Measurements from ENCODE around the gene ARID1A. TPM values are rescaled to one million over a fixed set of nuclear protein-coding genes. Genes with fewer than 3 reads are reported as not detected.

The ARID1A gene
- total and polyA plus RNA-seq, 9 of the 15 experiments (the other 6 are each of a cell fraction or from before 2014, with no cell fraction given), result 8.3 to 88.3 (median 22.5) TPM

DNA sequence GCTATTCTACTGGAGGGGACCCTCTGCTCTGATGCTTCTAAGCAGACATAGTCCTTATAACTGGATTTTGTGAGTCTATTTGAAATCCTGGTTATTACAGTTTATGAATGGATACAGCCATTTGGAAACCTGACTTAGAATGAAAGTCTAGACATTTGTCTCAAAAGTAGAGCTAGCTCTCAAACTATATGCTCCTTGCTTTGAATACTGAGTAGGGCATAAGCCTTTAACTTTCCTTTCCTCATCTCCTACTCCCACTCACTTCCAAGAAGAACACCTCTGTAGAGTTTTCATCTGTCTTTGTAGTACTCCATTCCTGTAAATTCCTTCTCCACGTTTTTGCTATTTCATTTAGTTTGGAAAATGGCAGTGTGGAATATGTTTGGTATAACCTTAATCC lies 9.0 kb upstream of the ARID1A start (continued):
- TF ChIP-seq GATAD2A (IDR thresholded peaks at IDR 0.05) (no peak; the same call in 1 of the 2 replicates), BMI1 (IDR thresholded peaks at IDR 0.05; ENCODE audit: low read length) (no peak), ZNF174 (CRISPR knock-in tag; IDR thresholded peaks at IDR 0.05) (no peak), DNMT1 (IDR thresholded peaks at IDR 0.05) (0 out of 2 replicates have a peak, but pooled peaks have one; percentile 40), ETV5 (CRISPR knock-in tag; IDR thresholded peaks at IDR 0.05; ENCODE audit: low read depth) (no peak), CBX5 (IDR thresholded peaks at IDR 0.05; ENCODE audit: borderline replicate concordance, low read depth) (no peak), DACH1 (IDR thresholded peaks at IDR 0.05; ENCODE audit: partially characterized antibody) (no peak), SAFB (IDR thresholded peaks at IDR 0.05; ENCODE audit: borderline replicate concordance, low read depth, low read length) (no peak), SMARCA4 (IDR thresholded peaks at IDR 0.05) (peak; percentile 57), HMG20A (CRISPR knock-in tag; conservative IDR thresholded peaks at IDR 0.05) (no peak), MEF2A (IDR thresholded peaks at IDR 0.05; ENCODE audit: control insufficient read depth, low read depth, low read length) (no peak), ZC3H8 (IDR thresholded peaks at IDR 0.05) (0 out of 2 replicates have a peak, but pooled peaks have one; percentile 67), NCOR1 (IDR thresholded peaks at IDR 0.05) (no peak; the same call in 1 of the 2 replicates), SETDB1 (IDR thresholded peaks at IDR 0.05; ENCODE audit: low read length) (no peak), ZNF717 (CRISPR knock-in tag; IDR thresholded peaks at IDR 0.05) (no peak), PTBP1 (IDR thresholded peaks at IDR 0.05; ENCODE audit: low read depth, low read length) (no peak), PTRF (tag; IDR thresholded peaks at IDR 0.05) (no peak)
- TF ChIP-seq, protein P1, sequence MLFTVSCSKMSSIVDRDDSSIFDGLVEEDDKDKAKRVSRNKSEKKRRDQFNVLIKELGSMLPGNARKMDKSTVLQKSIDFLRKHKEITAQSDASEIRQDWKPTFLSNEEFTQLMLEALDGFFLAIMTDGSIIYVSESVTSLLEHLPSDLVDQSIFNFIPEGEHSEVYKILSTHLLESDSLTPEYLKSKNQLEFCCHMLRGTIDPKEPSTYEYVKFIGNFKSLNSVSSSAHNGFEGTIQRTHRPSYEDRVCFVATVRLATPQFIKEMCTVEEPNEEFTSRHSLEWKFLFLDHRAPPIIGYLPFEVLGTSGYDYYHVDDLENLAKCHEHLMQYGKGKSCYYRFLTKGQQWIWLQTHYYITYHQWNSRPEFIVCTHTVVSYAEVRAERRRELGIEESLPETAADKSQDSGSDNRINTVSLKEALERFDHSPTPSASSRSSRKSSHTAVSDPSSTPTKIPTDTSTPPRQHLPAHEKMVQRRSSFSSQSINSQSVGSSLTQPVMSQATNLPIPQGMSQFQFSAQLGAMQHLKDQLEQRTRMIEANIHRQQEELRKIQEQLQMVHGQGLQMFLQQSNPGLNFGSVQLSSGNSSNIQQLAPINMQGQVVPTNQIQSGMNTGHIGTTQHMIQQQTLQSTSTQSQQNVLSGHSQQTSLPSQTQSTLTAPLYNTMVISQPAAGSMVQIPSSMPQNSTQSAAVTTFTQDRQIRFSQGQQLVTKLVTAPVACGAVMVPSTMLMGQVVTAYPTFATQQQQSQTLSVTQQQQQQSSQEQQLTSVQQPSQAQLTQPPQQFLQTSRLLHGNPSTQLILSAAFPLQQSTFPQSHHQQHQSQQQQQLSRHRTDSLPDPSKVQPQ (CRISPR knock-in tag; IDR thresholded peaks at IDR 0.05; ENCODE audit: borderline replicate concordance), result no peak
- TF ChIP-seq, protein P2, sequence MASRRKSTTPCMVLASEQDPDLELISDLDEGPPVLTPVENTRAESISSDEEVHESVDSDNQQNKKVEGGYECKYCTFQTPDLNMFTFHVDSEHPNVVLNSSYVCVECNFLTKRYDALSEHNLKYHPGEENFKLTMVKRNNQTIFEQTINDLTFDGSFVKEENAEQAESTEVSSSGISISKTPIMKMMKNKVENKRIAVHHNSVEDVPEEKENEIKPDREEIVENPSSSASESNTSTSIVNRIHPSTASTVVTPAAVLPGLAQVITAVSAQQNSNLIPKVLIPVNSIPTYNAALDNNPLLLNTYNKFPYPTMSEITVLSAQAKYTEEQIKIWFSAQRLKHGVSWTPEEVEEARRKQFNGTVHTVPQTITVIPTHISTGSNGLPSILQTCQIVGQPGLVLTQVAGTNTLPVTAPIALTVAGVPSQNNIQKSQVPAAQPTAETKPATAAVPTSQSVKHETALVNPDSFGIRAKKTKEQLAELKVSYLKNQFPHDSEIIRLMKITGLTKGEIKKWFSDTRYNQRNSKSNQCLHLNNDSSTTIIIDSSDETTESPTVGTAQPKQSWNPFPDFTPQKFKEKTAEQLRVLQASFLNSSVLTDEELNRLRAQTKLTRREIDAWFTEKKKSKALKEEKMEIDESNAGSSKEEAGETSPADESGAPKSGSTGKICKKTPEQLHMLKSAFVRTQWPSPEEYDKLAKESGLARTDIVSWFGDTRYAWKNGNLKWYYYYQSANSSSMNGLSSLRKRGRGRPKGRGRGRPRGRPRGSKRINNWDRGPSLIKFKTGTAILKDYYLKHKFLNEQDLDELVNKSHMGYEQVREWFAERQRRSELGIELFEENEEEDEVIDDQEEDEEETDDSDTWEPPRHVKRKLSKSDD (conservative IDR thresholded peaks at IDR 0.05; ENCODE audit: low read length), result no peak
- TF ChIP-seq, protein P3, sequence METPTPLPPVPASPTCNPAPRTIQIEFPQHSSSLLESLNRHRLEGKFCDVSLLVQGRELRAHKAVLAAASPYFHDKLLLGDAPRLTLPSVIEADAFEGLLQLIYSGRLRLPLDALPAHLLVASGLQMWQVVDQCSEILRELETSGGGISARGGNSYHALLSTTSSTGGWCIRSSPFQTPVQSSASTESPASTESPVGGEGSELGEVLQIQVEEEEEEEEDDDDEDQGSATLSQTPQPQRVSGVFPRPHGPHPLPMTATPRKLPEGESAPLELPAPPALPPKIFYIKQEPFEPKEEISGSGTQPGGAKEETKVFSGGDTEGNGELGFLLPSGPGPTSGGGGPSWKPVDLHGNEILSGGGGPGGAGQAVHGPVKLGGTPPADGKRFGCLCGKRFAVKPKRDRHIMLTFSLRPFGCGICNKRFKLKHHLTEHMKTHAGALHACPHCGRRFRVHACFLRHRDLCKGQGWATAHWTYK (CRISPR knock-in tag; IDR thresholded peaks at IDR 0.05), result no peak
- TF ChIP-seq, protein P4, sequence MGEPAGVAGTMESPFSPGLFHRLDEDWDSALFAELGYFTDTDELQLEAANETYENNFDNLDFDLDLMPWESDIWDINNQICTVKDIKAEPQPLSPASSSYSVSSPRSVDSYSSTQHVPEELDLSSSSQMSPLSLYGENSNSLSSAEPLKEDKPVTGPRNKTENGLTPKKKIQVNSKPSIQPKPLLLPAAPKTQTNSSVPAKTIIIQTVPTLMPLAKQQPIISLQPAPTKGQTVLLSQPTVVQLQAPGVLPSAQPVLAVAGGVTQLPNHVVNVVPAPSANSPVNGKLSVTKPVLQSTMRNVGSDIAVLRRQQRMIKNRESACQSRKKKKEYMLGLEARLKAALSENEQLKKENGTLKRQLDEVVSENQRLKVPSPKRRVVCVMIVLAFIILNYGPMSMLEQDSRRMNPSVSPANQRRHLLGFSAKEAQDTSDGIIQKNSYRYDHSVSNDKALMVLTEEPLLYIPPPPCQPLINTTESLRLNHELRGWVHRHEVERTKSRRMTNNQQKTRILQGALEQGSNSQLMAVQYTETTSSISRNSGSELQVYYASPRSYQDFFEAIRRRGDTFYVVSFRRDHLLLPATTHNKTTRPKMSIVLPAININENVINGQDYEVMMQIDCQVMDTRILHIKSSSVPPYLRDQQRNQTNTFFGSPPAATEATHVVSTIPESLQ (CRISPR knock-in tag; IDR thresholded peaks at IDR 0.05), result no peak
- TF ChIP-seq, protein P5, sequence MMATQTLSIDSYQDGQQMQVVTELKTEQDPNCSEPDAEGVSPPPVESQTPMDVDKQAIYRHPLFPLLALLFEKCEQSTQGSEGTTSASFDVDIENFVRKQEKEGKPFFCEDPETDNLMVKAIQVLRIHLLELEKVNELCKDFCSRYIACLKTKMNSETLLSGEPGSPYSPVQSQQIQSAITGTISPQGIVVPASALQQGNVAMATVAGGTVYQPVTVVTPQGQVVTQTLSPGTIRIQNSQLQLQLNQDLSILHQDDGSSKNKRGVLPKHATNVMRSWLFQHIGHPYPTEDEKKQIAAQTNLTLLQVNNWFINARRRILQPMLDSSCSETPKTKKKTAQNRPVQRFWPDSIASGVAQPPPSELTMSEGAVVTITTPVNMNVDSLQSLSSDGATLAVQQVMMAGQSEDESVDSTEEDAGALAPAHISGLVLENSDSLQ (IDR thresholded peaks at IDR 0.05), result peak; percentile 60

Data from K562 (cell line).